Measurements from ENCODE around the gene VARS2.

DNA sequence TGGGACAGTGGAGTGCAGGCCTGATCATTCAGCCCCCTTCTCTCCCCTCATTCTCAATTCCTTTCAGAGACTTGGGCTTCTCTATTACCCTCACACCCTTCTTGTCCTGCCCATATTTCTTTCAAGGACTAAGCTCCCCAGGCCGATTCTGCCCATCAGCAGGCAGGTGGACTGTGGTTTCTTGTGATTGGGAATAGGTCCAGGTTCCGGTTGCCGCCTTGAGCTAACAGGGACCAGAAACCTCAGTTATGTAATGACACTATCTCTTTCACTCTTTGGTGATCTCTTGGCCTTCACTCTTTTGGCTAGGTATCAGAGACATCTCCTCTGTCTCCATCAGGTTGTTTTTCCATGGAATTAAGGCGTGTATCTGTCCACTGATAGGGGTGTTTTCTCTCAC lies 33.2 kb downstream of the VARS2 start:
- no peak for TF ChIP-seq GABPA (IDR thresholded peaks at IDR 0.05; ENCODE audit: low read depth)
- TF ChIP-seq TCF12 (IDR thresholded peaks at IDR 0.05): no peak
- TF ChIP-seq FOXJ3 (CRISPR knock-in tag; IDR thresholded peaks at IDR 0.05): no peak
- TF ChIP-seq EP300 (IDR thresholded peaks at IDR 0.05; ENCODE audit: borderline replicate concordance in 1 of 2, low read depth in 1 of 2, low read length in 1 of 2): no peak
- no peak for TF ChIP-seq NRF1 (IDR thresholded peaks at IDR 0.05; ENCODE audit: low read depth, low read length)
